HCT116 (cell line): Measurements from ENCODE around the gene GPR17. TPM values are rescaled to one million over a fixed set of nuclear protein-coding genes. Genes with fewer than 3 reads are reported as not detected.

Experiments
- total RNA-seq: library from RNA; stranded (reverse); gene quantifications from one replicate; pipeline ENCODE4 v1.2.1, GENCODE V29; 2021; ENCODE audit not compliant: unreplicated experiment

The GPR17 gene
- total RNA-seq, 1 experiment from 2014 or later: not detected

Other genes with a start within 250 kb of the GPR17 start
- not detected for gene PROC, start 227.7 kb upstream of the GPR17 start, total RNA-seq
- 46.6 TPM for gene IWS1, start 119.7 kb upstream of the GPR17 start, total RNA-seq
- gene MYO7B, start 110.5 kb upstream of the GPR17 start, total RNA-seq: 0.07 TPM
- 3.7 TPM for gene LIMS2, start 29.4 kb downstream of the GPR17 start, total RNA-seq
- gene SFT2D3, start 55.3 kb downstream of the GPR17 start, total RNA-seq: 3.1 TPM
- gene WDR33, start 165.0 kb downstream of the GPR17 start, total RNA-seq: 52.5 TPM
- 61.4 TPM for gene POLR2D, start 212.0 kb downstream of the GPR17 start, total RNA-seq
- 19.1 TPM for gene AMMECR1L, start 239.8 kb downstream of the GPR17 start, total RNA-seq